ENCODE results near the gene ARID1B.

- TF ChIP-seq CTCF (IDR thresholded peaks at IDR 0.05; ENCODE audit: poor library complexity): no peak
- TF ChIP-seq EZH2phosphoT487 (IDR thresholded peaks at IDR 0.05; ENCODE audit: low read depth, severe bottlenecking, unreplicated experiment): no peak
- TF ChIP-seq EZH2 (IDR thresholded peaks at IDR 0.05; ENCODE audit: borderline replicate concordance): no peak
Measured at GRCh38 chr6:157216570-157216969, 439.4 kb downstream of the ARID1B start.
